DND-41 (cell line): ENCODE data around the gene SH3RF3.

Experiments used
- ATAC-seq: fragments of 200-7000 bp; cut with Tn5 transposase; 3 replicates; pipeline ENCODE4 v1.9.1; 2021; ENCODE audit warnings: low read depth; ENCODE audit not compliant: insufficient read depth
- DNase-seq: peaks from one replicate; pipeline ENCODE4 v3.0.0-alpha.2; 2020
- H2AFZ ChIP-seq: 2 replicates; pipeline ENCODE4 v1.6.0; 2012; ENCODE audit warnings: low read depth, low read length
- H3K27ac ChIP-seq: 2 replicates; pipeline ENCODE4 v1.5.1; 2012; ENCODE audit warnings: low read length, inconsistent platforms
- H3K27me3 ChIP-seq: fragments of 200-600 bp; sonication (generic); 2 replicates; pipeline ENCODE4 v1.6.0; 2012; ENCODE audit warnings: low read length, mild to moderate bottlenecking, inconsistent platforms; ENCODE audit not compliant: insufficient read depth, poor library complexity
- H3K36me3 ChIP-seq: 2 replicates; pipeline ENCODE4 v1.5.1; 2012; ENCODE audit warnings: low read length, inconsistent platforms; ENCODE audit not compliant: insufficient read depth
- H3K4me1 ChIP-seq: 2 replicates; pipeline ENCODE4 v1.5.1; 2012; ENCODE audit warnings: mild to moderate bottlenecking, low read length; ENCODE audit not compliant: insufficient read depth
- H3K4me2 ChIP-seq: 2 replicates; pipeline ENCODE4 v1.6.0; 2012; ENCODE audit warnings: mild to moderate bottlenecking, moderate library complexity, low read length, inconsistent platforms; ENCODE audit not compliant: insufficient read depth
- H3K4me3 ChIP-seq, 2 experiments: fragments of 200-600 bp in 1 of 2; shearing (Covaris generic) in 1 of 2; 2 replicates each; pipeline ENCODE4 v1.5.1; 2012 to 2016; ENCODE audit warnings: inconsistent platforms in 2 of 2, low read length in 2 of 2, mild to moderate bottlenecking in 2 of 2, low read depth in 1 of 2, moderate library complexity in 1 of 2
- H3K79me2 ChIP-seq: 2 replicates; pipeline ENCODE4 v1.6.0; 2012; ENCODE audit warnings: low read length, inconsistent platforms; ENCODE audit not compliant: insufficient read depth
- H3K9ac ChIP-seq: 2 replicates; pipeline ENCODE4 v1.6.0; 2012; ENCODE audit warnings: low read depth, mild to moderate bottlenecking, inconsistent platforms, low read length, moderate library complexity
- H3K9me3 ChIP-seq: 2 replicates; pipeline ENCODE4 v1.5.1; 2012; ENCODE audit warnings: low read length, moderate library complexity, mild to moderate bottlenecking, inconsistent platforms; ENCODE audit not compliant: insufficient read depth, severe bottlenecking
- H4K20me1 ChIP-seq: 2 replicates; pipeline ENCODE4 v1.6.0; 2012; ENCODE audit warnings: low read length; ENCODE audit not compliant: insufficient read depth
- EZH2 ChIP-seq: IDR thresholded peaks from 3 replicates; pipeline ENCODE4 v1.6.1; 2012; ENCODE audit warnings: borderline replicate concordance, low read depth, mild to moderate bottlenecking, moderate library complexity, low read length, inconsistent platforms; ENCODE audit not compliant: severe bottlenecking
- TF ChIP-seq, protein P1 (sequence below): IDR thresholded peaks from 2 replicates; pipeline ENCODE4 v1.5.1; 2012; ENCODE audit warnings: borderline replicate concordance, low read length, moderate library complexity, mild to moderate bottlenecking; ENCODE audit not compliant: poor library complexity, severe bottlenecking; ENCODE audit errors: extremely low read depth

SH3RF3 gene

DNA sequence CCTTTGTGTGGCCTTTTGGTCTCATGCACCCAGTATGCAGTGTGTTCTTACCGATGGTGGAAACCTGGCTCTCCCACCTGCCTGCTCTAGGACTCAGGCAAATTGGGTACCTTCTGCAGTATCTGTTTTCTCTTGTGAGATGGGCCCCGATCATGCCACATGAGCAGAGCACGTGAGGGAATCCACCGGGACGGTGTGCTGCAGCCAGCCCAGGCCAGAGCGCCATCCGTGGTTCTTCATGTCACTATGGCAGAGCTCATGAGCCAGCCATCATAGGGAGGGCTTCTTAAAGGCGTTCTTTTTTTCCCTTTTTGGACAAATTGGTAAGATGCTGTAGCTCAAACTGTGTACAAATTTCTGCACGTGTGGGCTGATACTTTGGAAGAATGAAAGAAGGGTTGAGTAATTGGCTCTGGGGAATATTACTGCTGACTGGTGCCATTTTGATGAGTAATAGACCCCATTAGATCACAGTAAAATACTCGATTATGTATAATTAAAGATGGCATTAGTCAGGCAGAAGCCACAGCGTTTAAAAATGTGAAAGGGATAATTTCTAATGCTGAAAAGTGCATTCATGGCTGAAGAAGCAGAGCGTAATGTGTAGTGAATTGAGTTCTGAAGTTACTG, 19.2 kb downstream of the SH3RF3 start:
- TF ChIP-seq, protein P1, sequence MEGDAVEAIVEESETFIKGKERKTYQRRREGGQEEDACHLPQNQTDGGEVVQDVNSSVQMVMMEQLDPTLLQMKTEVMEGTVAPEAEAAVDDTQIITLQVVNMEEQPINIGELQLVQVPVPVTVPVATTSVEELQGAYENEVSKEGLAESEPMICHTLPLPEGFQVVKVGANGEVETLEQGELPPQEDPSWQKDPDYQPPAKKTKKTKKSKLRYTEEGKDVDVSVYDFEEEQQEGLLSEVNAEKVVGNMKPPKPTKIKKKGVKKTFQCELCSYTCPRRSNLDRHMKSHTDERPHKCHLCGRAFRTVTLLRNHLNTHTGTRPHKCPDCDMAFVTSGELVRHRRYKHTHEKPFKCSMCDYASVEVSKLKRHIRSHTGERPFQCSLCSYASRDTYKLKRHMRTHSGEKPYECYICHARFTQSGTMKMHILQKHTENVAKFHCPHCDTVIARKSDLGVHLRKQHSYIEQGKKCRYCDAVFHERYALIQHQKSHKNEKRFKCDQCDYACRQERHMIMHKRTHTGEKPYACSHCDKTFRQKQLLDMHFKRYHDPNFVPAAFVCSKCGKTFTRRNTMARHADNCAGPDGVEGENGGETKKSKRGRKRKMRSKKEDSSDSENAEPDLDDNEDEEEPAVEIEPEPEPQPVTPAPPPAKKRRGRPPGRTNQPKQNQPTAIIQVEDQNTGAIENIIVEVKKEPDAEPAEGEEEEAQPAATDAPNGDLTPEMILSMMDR = no peak
- TF ChIP-seq EZH2 = no peak

DNA sequence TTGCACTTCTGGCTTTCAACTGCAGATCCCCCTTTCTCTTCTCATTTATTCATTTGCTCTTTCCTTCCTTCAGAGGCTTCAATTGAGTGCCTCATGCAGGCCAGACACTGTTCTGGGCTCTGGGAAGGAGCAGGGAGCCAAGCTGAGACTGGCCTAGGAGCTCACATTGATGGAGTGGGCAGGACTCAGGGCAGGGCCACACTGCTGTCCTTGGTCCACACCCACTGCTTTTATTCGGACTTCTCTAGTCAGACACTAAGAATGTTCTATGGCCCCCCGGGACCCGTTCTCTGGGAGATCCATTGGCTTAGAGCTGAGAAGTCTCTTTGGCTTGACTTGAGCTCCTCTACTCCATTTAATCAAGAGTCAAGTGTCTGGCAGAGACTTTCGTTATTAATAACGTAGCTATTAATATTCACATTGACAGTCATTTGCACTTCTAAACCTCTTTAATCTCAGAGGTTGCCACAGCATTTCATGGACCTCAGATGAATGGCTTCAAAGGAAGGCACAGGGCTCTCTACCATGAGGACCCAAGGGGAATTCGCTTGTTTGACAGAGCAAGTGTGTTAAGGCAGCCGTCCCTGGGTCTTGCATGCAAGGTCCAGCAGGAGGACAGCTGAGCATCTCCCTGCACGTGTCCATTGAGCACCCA, 20.1 kb downstream of the SH3RF3 start:
- no peak overlapping the region for H2AFZ ChIP-seq
- H3K4me3 ChIP-seq = no peak overlapping the region
- H3K4me1 ChIP-seq = no peaks in the 10 kb centered on the region
- H3K79me2 ChIP-seq = no peaks in the 10 kb centered on the region
- H3K27ac ChIP-seq = no peak overlapping the region
- no peak for TF ChIP-seq EZH2
- TF ChIP-seq, protein P1 = no peak
- no peak overlapping the region for H3K9ac ChIP-seq
- no peak overlapping the region for H3K4me2 ChIP-seq
- H4K20me1 ChIP-seq = 0 out of 2 replicates have a peak, but pooled peaks cover 3% of the 10 kb centered on the region
- ATAC-seq = no peak
- no peaks in the 10 kb centered on the region for H3K36me3 ChIP-seq
- DNase-seq = no peak
- H3K27me3 ChIP-seq = peaks cover 20% of the 10 kb centered on the region
- no peaks in the 10 kb centered on the region for H3K9me3 ChIP-seq

More for the DNA sequence above, 19.2 kb downstream of the SH3RF3 start:
- Histone ChIP-seq H2AFZ (no peak overlapping the region), H3K79me2 (no peaks in the 10 kb centered on the region), H3K36me3 (no peaks in the 10 kb centered on the region), H4K20me1 (no peaks in the 10 kb centered on the region), H3K4me1 (no peaks in the 10 kb centered on the region), H3K4me2 (no peak overlapping the region), H3K27ac (no peak overlapping the region), H3K9ac (no peak overlapping the region), H3K9me3 (no peaks in the 10 kb centered on the region), H3K27me3 (peaks cover 20% of the 10 kb centered on the region), H3K4me3 (no peak overlapping the region)
- ATAC-seq (no peak), DNase-seq (no peak)

DNA sequence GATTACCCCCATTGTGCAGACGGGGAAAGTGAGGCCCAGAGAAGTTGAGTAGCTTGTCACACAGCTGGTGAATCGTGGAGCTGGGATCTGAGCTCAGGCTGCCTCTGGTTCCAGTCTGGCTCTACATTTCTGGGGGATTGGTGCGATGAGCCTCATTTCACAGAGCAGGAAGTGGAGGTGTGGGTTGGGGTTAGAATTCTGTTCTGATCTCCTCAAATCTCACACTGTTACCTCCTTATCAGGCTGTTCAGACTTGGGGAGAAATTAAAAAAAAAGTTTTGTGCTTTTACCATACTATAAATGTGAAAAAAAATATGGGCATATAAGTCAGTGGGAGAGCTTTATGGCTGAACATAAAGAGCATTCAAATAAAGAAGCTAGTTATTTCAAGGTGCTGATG, 21.6 kb downstream of the SH3RF3 start:
- no peak overlapping the region for H3K4me3 ChIP-seq
- no peaks in the 10 kb centered on the region for H3K9me3 ChIP-seq
- no peaks in the 10 kb centered on the region for H3K79me2 ChIP-seq
- H3K36me3 ChIP-seq = no peaks in the 10 kb centered on the region
- DNase-seq (no peak), ATAC-seq (no peak)
- no peak overlapping the region for H3K4me2 ChIP-seq
- H3K27ac ChIP-seq = no peak overlapping the region
- no peak overlapping the region for H2AFZ ChIP-seq
- no peak overlapping the region for H3K9ac ChIP-seq
- TF ChIP-seq, protein P1 = no peak
- TF ChIP-seq EZH2 = no peak
- H3K27me3 ChIP-seq = peaks cover 20% of the 10 kb centered on the region
- 0 out of 2 replicates have a peak, but pooled peaks cover 3% of the 10 kb centered on the region for H4K20me1 ChIP-seq
- H3K4me1 ChIP-seq = no peaks in the 10 kb centered on the region
